ENCODE data around the gene CEL. TPM values are rescaled to one million over a fixed set of nuclear protein-coding genes. Genes with fewer than 3 reads are reported as not detected.

Gene CEL
- total and polyA plus RNA-seq, 2 donors (not counting 3 experiments of a cell fraction or from before 2014, with no cell fraction given): 0.92 to 1.1 TPM

DNA sequence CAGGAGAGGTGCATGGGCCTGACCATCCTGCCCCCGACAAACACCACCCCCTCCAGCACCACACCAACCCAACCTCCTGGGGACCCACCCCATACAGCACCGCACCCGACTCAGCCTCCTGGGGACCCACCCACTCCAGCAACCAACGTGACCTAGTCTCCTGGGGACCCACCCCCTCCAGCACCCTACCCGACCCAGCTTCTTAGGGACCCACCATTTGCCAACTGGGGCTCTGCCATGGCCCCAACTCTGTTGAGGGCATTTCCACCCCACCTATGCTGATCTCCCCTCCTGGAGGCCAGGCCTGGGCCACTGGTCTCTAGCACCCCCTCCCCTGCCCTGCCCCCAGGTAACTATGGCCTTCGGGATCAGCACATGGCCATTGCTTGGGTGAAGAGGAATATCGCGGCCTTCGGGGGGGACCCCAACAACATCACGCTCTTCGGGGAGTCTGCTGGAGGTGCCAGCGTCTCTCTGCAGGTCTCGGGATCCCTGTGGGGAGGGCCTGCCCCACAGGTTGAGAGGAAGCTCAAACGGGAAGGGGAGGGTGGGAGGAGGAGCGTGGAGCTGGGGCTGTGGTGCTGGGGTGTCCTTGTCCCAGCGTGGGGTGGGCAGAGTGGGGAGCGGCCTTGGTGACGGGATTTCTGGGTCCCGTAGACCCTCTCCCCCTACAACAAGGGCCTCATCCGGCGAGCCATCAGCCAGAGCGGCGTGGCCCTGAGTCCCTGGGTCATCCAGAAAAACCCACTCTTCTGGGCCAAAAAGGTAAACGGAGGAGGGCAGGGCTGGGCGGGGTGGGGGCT lies 4.6 kb downstream of the CEL start:
- DNase-seq (ENCODE audit: low read depth, low spot score): no peak
- dilution Hi-C loops (cut with MboI; ENCODE audit: extremely low pct_ligation_motif_present, low sequenced_read_pairs): no loop called here
- TF ChIP-seq POLR2AphosphoS5 (IDR thresholded peaks at IDR 0.05; ENCODE audit: insufficient read depth, low read depth, low read length) (no peak), JUN (IDR thresholded peaks at IDR 0.05; ENCODE audit: borderline replicate concordance, insufficient read depth, insufficient read length, low read depth) (no peak), FOS (IDR thresholded peaks at IDR 0.05; ENCODE audit: borderline replicate concordance, insufficient read depth, low read length) (no peak), POLR2A (IDR thresholded peaks at IDR 0.05; ENCODE audit: low read depth, low read length) (no peak), MYC (IDR thresholded peaks at IDR 0.05; ENCODE audit: low read depth, low read length) (no peak), GATA2 (IDR thresholded peaks at IDR 0.05; ENCODE audit: insufficient read depth, insufficient read length, low read depth, low read length) (no peak), EZH2 (IDR thresholded peaks at IDR 0.05; ENCODE audit: borderline replicate concordance, low read depth, low read length, severe bottlenecking) (no peak)
- TF ChIP-seq, protein P1, sequence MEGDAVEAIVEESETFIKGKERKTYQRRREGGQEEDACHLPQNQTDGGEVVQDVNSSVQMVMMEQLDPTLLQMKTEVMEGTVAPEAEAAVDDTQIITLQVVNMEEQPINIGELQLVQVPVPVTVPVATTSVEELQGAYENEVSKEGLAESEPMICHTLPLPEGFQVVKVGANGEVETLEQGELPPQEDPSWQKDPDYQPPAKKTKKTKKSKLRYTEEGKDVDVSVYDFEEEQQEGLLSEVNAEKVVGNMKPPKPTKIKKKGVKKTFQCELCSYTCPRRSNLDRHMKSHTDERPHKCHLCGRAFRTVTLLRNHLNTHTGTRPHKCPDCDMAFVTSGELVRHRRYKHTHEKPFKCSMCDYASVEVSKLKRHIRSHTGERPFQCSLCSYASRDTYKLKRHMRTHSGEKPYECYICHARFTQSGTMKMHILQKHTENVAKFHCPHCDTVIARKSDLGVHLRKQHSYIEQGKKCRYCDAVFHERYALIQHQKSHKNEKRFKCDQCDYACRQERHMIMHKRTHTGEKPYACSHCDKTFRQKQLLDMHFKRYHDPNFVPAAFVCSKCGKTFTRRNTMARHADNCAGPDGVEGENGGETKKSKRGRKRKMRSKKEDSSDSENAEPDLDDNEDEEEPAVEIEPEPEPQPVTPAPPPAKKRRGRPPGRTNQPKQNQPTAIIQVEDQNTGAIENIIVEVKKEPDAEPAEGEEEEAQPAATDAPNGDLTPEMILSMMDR (IDR thresholded peaks at IDR 0.05; ENCODE audit: extremely low read depth in 1 of 2, insufficient read depth in 1 of 2, low read depth in 1 of 2, low read length in 2 of 2): no peak
- TF ChIP-seq, protein P2, sequence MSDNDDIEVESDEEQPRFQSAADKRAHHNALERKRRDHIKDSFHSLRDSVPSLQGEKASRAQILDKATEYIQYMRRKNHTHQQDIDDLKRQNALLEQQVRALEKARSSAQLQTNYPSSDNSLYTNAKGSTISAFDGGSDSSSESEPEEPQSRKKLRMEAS (IDR thresholded peaks at IDR 0.05; ENCODE audit: insufficient read depth, insufficient read length): no peak
- H3K4me3 ChIP-seq (replicated peaks in 1 of 3; ENCODE audit: insufficient read depth in 1 of 3, low read depth in 1 of 3, low read length in 3 of 3): no peak overlapping the region
- ChIA-PET POLR2A (interaction anchor here (0.7 kb wide), 1 partner anchor 36 kb away, joined by 6 read pairs; the partner anchor contains the start of gene GTF3C5), CTCF (interaction anchor here (2.3 kb wide), 1 partner anchor 78 kb away, joined by 11 read pairs; no protein-coding TSS in a partner anchor)
- H3K27ac ChIP-seq (ENCODE audit: insufficient read depth, low read depth, low read length): no peak overlapping the region
- FAIRE-seq: no peak
- H3K4me2 ChIP-seq (ENCODE audit: insufficient read depth, low read length): no peak overlapping the region
- no peaks in the 10 kb centered on the region for H3K79me2 ChIP-seq (ENCODE audit: control insufficient read depth, insufficient read depth, low read length)
- H3K9me1 ChIP-seq (replicated peaks; ENCODE audit: control insufficient read depth, extremely low read depth, insufficient read depth, low read length): no peaks in the 10 kb centered on the region
- H3K27me3 ChIP-seq (ENCODE audit: control insufficient read depth in 2 of 2, insufficient read depth in 2 of 2, low read length in 2 of 2): no peaks in the 10 kb centered on the region
- H3K9me3 ChIP-seq (replicated peaks; ENCODE audit: control insufficient read depth, insufficient read depth, low read length): no peaks in the 10 kb centered on the region
- no peaks in the 10 kb centered on the region for H3K36me3 ChIP-seq (ENCODE audit: control insufficient read depth in 2 of 2, extremely low read depth in 1 of 2, insufficient read depth in 2 of 2, low read length in 2 of 2)
- no peaks in the 10 kb centered on the region for H4K20me1 ChIP-seq (replicated peaks; ENCODE audit: control insufficient read depth, extremely low read depth, insufficient read depth, low read length)
- H3K4me1 ChIP-seq (ENCODE audit: control insufficient read depth, extremely low read depth, insufficient read depth, low read length): no peaks in the 10 kb centered on the region
- BruUV-seq (replicated peaks): no TSS peak
- H3K9ac ChIP-seq (replicated peaks; ENCODE audit: extremely low read depth, insufficient read depth, low read length): no peak overlapping the region
- no peak overlapping the region for H2AFZ ChIP-seq (ENCODE audit: low read depth, low read length)
- intact Hi-C loops (cut with micrococcal nuclease): no loop called here

All from endothelial cell of umbilical vein (primary cell).